ENCODE results near the gene IQSEC2. TPM values are rescaled to one million over a fixed set of nuclear protein-coding genes. Genes with fewer than 3 reads are reported as not detected.
A peak's percentile ranks its signal among the peaks of the same experiment; 100 is the strongest.

IQSEC2 gene
- polyA plus RNA-seq, 3 donors = 6.5 to 31.2 (median 6.9) TPM

DNA sequence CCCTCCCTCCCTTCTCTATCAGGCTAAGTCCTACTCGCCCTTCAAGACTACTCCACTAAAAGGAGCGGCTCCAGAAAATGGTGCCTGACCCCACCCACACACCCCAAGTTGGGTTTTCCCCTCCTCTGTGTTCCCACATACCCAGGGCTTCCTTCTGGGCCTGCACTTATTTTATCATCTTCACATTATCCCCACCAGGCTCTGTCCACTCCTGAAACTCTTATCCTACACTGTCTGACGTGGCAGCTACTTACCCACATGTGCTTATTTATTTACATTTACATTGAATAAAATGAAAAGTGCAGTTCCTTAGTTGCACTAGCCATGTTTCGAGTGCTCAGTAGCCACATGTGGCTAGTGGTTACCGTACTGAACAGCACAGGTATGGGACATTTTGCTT, 51.3 kb downstream of the IQSEC2 start:
- H3K4me1 ChIP-seq (ENCODE audit: control insufficient read depth in 1 of 2, insufficient read depth in 2 of 2, low read length in 2 of 2) = peaks cover 17 to 19% of the 10 kb centered on the region in 2 donors
- Mint-ChIP-seq H3K9me3 (peaks cover 0 to 6% (median 0%) of the 10 kb centered on the region in 7 donors), H3K27ac (no peak overlapping the region), H3K4me3 (no peak overlapping the region), H3K4me1 (peaks cover 9% of the 10 kb centered on the region), H3K27me3 (ENCODE audit: low read depth in 3 of 3) (peaks cover 2 to 35% (median 3%) of the 10 kb centered on the region in 3 donors), H3K36me3 (peaks cover 4 to 9% of the 10 kb centered on the region in 2 donors)
- DNase-seq = no peak
- TF ChIP-seq, protein P1, sequence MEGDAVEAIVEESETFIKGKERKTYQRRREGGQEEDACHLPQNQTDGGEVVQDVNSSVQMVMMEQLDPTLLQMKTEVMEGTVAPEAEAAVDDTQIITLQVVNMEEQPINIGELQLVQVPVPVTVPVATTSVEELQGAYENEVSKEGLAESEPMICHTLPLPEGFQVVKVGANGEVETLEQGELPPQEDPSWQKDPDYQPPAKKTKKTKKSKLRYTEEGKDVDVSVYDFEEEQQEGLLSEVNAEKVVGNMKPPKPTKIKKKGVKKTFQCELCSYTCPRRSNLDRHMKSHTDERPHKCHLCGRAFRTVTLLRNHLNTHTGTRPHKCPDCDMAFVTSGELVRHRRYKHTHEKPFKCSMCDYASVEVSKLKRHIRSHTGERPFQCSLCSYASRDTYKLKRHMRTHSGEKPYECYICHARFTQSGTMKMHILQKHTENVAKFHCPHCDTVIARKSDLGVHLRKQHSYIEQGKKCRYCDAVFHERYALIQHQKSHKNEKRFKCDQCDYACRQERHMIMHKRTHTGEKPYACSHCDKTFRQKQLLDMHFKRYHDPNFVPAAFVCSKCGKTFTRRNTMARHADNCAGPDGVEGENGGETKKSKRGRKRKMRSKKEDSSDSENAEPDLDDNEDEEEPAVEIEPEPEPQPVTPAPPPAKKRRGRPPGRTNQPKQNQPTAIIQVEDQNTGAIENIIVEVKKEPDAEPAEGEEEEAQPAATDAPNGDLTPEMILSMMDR (IDR thresholded peaks at IDR 0.05) = no peak
- H3K27ac ChIP-seq (ENCODE audit: low read depth in 1 of 2, low read length in 2 of 2) = no peak overlapping the region
- H2AFZ ChIP-seq (ENCODE audit: insufficient read depth, low read depth, low read length, poor library complexity, severe bottlenecking) = no peak overlapping the region
- no peaks in the 10 kb centered on the region for H3K9me3 ChIP-seq (replicated peaks in 1 of 2; ENCODE audit: control insufficient read depth in 1 of 2, insufficient read depth in 1 of 2, low read length in 2 of 2)
- peaks cover under 1% of the 10 kb centered on the region in 2 donors for H3K36me3 ChIP-seq (replicated peaks in 1 of 2; ENCODE audit: control insufficient read depth in 1 of 2, insufficient read depth in 2 of 2, low read length in 2 of 2)
- no peaks in the 10 kb centered on the region for H4K20me1 ChIP-seq (ENCODE audit: insufficient read depth, low read length)
- no peak overlapping the region for H3K9ac ChIP-seq (ENCODE audit: insufficient read depth, low read length, poor library complexity, severe bottlenecking)
- H3K4me3 ChIP-seq (replicated peaks in 1 of 3; ENCODE audit: low read depth in 2 of 3, low read length in 3 of 3) = no peak overlapping the region
- WGBS (ENCODE audit: insufficient coverage) = 95% methylated on average over 2 of the region's 5 CpGs
- peaks cover 3% of the 10 kb centered on the region for H3K79me2 ChIP-seq (ENCODE audit: insufficient read depth, low read length)
- intact Hi-C loops (cut with micrococcal nuclease) = no loop called here
- H3K4me2 ChIP-seq (replicated peaks; ENCODE audit: extremely low read depth, low read length, poor library complexity, severe bottlenecking) = no peak overlapping the region
- no peaks in the 10 kb centered on the region for H3K27me3 ChIP-seq (ENCODE audit: control insufficient read depth in 2 of 2, insufficient read depth in 2 of 2, low read length in 2 of 2)

GRCh38 chrX:53227224-53227765, 54.1 kb downstream of the IQSEC2 start:
- TF ChIP-seq, protein P1 (IDR thresholded peaks at IDR 0.05) = no peak
- no peak overlapping the region for H3K4me3 Mint-ChIP-seq
- WGBS (ENCODE audit: insufficient coverage) = 100% methylated on average over 3 of the region's 7 CpGs

More at GRCh38 chrX:53227224-53227765, 54.1 kb downstream of the IQSEC2 start:
- Histone ChIP-seq H3K36me3 (replicated peaks in 1 of 2; ENCODE audit: control insufficient read depth in 1 of 2, insufficient read depth in 2 of 2, low read length in 2 of 2) (no peaks in the 10 kb centered on the region), H3K4me2 (replicated peaks; ENCODE audit: extremely low read depth, low read length, poor library complexity, severe bottlenecking) (no peak overlapping the region), H2AFZ (ENCODE audit: insufficient read depth, low read depth, low read length, poor library complexity, severe bottlenecking) (peak overlapping the region; percentile 56), H3K4me3 (replicated peaks in 1 of 3; ENCODE audit: low read depth in 2 of 3, low read length in 3 of 3) (no peak overlapping the region), H3K27ac (ENCODE audit: low read depth in 1 of 2, low read length in 2 of 2) (peak overlapping the region; percentile 26 to 32), H3K4me1 (ENCODE audit: control insufficient read depth in 1 of 2, insufficient read depth in 2 of 2, low read length in 2 of 2) (peaks cover 37 to 40% of the 10 kb centered on the region in 2 donors), H3K9me3 (replicated peaks in 1 of 2; ENCODE audit: control insufficient read depth in 1 of 2, insufficient read depth in 1 of 2, low read length in 2 of 2) (no peaks in the 10 kb centered on the region), H3K27me3 (ENCODE audit: control insufficient read depth in 2 of 2, insufficient read depth in 2 of 2, low read length in 2 of 2) (no peaks in the 10 kb centered on the region), H3K9ac (ENCODE audit: insufficient read depth, low read length, poor library complexity, severe bottlenecking) (no peak overlapping the region), H4K20me1 (ENCODE audit: insufficient read depth, low read length) (peaks cover 14% of the 10 kb centered on the region), H3K79me2 (ENCODE audit: insufficient read depth, low read length) (peaks cover 31% of the 10 kb centered on the region)
- H3K36me3 Mint-ChIP-seq = peaks cover 8 to 9% of the 10 kb centered on the region in 2 donors
- H3K27me3 Mint-ChIP-seq (ENCODE audit: low read depth in 3 of 3) = peaks cover 0 to 28% (median 3%) of the 10 kb centered on the region in 3 donors
- intact Hi-C loops (cut with micrococcal nuclease) = loop anchor here in 1 of 2 donors (10.0 kb wide), 1 partner anchor 132 kb away; the partner anchor contains the start of gene KANTR
- peak in 2 of 3 donors; percentile 4 to 7 for DNase-seq
- peaks cover 29% of the 10 kb centered on the region for H3K4me1 Mint-ChIP-seq
- peak overlapping the region in 5 of 7 donors; percentile 8 to 82 (median 63) for H3K27ac Mint-ChIP-seq
- H3K9me3 Mint-ChIP-seq = peaks cover 0 to 6% (median 0%) of the 10 kb centered on the region in 7 donors

Measured in CD14-positive monocyte (primary cell).